ENCODE measurements around the gene JAG2.

JAG2 gene

DNA sequence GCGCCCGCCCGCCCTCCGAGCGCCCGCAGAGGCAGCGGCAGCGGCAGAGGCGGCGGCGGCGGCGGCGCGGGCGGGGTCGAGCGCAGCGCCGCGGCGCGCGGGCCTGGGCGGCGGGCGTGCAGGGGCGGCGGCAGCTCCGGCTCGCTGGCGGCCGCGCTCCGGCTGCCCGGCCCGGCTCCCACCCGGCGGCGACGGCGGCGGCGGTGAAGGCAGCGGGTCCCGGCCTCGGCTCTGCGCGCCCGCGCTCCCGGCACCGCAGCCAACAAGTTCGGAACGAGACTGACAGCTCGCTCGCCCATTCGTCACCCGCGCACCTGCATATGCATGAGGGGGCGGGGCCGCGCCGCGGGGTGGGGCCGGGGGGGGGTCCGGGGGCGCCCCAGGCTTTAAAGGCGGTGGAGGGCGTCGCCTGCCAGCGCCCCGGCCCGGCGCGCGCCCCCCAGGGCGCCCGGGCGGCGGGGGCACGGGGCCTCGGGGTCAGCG lies at the start of gene JAG2:
Gene JAG2 (minus strand): TSS at position 281 of the 483 bp plus-strand sequence. CDS start 356 bp downstream, outside the sequence.
- no peak for FAIRE-seq

DNA sequence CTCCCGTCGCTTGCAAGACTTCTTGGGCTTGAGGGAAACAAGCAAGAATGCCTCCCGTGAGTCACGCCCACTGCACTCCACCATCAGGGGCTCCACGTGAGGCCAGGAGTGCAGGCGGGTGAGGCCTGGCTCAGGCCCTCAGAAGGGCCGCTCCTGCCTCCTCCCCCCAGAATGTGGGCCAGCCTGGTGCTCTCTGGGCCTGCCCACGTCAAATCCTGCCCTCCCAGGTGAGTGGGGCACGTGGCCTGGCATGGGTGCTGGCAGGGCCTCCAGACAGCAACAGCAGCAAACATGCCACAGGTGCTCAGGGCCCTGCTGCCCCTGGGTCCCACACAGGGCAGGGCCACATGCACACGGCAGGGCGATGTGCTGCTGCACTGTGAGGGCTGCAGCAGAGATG lies 49.2 kb upstream of the JAG2 start:
- FAIRE-seq = no peak

DNA sequence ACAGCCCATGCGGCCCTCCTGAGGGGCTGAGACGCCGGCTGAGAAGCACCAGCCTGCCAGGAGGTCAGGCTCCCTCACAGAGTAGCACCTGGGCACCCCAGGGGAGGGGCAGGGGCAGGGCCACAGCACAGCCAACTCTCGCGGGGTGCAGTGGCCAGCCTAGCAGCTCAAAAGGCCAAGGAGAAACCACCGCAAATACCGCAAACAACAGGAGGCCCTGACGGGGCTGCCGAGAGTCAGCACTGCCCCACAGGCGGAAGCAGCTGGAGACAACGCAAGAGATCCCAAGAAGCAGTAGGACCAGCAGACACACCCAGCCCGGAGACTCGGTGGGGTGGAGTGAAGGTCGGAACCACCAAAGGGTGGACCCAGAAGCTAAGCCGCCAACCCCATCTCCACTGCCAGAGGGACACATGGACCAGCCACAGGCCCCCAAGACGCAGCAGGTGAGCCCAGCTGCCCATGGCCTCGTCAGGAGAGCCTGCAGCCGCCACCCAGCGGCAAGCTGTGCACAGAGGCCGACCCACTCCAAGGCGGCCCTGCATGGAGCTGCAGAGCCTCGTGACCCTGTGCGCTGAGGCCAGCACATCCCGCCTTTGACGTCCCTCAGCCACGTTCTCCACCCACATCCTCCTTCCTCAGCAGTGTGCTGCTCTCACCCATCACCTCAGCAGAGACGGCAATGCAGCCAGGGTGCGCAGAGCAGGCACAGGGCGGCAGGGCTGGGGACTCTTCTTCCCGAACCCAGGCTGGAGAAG lies 48.1 kb upstream of the JAG2 start:
- FAIRE-seq = no peak

DNA sequence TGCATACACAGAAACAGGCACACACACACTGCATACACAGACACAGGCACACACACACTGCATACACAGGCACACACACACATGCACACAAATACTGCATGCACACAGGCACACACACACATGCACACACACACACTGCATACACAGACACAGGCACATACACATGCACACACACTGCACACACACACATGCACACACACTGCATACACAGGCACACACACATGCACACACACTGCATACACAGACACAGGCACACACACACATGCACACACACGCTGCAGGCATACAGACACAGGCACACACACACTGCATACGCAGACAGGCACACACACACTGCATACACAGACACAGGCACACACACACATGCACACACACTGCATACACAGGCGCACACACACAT lies 47.0 kb upstream of the JAG2 start:
- FAIRE-seq = no peak

DNA sequence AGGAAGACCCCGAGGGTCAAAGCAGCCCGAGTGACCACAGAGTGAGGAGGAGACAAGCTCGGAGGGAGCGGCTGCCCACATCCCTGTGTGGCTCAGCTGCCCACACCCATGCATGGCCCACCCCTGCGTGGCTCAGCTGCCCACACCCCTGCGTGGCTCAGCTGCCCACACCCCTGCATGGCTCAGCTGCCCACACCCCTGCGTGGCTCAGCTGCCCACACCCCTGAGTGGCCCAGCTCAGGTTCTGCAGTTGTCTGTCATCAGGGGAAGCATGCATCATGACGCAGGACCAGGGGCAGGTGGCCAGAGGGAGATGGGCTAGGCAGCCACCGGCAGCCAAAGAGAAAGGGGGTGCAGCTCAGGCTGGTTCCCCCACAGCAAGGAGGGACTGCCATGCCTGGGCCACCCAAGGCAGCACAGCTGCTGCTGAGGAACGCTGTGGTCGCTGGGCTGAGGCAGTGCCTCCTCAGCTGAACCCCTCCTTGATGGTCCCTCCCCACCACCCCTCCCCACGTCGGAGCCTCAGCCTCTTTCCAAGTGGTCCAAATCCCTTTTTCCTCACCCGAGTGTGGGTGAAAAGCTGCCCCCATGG lies 45.8 kb upstream of the JAG2 start:
- no peak for FAIRE-seq

DNA sequence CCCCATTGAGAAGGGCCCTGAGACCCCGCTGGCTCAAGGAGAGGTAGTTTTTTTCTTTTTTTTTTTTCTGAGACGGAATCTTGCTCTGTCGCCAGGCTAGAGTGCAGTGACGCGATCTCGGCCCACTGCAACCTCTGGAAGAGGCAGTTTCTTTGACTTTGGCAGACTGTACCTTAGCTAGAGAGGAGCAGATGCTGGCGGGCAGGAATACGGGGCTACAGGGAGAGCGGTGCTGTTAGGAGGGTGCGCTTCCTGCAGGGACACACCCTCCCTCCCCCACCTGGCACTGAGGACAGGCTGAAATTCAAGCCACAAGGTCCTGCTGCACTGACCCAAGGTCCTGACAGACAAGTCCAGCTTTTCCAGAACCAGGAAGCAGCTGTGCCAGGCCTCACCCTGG lies 44.8 kb upstream of the JAG2 start:
- no peak for FAIRE-seq

DNA sequence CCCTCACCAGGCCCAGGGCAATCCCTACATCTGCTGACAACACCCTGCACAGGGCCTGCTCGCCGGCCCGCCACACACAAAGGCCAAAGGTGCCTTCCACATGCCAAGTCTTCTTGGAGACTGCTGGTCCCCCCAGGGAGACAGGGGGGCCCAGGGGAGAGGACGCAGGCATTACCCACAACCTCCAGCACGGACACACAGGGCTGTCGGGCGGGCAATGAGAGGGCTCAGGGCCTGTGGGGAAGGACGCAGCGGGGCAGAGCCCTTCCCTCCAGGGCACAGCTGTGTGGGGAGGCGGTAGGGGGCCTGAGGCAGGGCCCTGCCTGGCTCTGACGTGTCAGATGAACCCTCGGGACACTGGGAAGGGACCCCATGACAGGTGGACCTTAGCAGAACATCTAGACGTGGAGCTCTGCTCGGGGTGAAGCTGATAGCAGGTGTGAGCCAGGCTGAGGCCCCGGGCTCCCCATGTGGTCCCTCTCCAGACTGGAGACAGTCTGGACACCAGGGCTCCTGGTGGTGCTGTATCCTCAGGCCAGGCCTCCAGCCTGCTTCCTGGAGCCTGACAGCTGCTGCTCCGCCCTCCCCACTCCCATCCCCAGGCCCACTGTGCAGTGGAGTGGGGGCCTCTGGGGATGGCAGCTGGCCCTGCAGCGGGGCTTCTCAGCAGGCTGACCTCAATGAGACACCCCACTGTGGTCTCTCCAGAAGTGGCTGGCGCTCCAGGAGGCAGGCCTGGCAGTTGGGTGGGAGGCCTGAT lies 44.1 kb upstream of the JAG2 start:
- FAIRE-seq = no peak

DNA sequence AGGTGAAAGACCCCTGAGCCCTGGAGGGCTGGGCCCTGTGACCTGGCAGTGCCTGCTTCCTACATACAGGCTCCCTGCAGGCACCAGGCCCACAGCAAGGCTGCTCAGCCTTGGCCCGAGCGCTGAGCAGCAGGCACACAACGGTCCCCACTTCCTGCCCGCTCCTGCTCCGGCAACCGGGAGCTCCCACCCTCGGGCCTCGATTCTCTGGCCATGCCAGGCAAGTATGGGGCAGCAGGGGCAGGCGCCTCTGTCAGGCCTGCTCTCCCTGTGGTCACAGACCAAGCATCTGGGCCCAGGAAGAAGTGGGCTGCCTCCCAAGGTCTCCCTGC lies 43.1 kb upstream of the JAG2 start:
- FAIRE-seq = no peak

DNA sequence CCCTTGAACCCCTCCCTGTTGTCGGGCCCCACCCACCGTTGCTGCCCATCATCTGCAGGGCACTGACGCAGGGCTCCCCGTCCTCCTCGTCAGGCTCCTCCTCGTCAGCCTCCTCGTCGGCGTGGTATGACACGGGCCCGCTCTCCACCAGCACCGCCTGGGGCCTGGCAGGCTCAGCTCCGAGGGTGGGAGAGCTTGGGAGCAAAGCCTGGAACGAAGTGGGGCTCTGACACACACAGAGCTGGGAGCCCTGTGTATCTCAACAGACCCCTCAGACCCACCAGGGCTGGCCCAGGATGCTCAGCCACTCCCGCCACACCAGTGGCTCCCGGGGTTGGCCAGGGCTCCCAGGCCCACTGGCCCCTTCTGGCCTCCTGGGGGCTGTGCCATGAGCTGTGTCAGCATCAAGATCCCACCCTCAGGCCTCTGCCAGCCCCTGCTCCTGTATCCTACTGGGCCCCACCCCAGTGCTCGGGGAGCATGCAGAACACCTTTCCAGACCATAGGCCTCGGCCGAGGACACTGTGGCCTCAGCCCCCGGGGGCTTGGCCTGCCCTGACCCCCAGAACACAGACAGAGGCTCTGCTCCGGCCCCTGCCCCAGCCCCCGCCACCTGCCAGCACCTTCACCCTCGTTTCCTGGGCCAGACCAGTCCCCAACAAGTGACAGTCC lies 42.6 kb upstream of the JAG2 start:
- FAIRE-seq = no peak

DNA sequence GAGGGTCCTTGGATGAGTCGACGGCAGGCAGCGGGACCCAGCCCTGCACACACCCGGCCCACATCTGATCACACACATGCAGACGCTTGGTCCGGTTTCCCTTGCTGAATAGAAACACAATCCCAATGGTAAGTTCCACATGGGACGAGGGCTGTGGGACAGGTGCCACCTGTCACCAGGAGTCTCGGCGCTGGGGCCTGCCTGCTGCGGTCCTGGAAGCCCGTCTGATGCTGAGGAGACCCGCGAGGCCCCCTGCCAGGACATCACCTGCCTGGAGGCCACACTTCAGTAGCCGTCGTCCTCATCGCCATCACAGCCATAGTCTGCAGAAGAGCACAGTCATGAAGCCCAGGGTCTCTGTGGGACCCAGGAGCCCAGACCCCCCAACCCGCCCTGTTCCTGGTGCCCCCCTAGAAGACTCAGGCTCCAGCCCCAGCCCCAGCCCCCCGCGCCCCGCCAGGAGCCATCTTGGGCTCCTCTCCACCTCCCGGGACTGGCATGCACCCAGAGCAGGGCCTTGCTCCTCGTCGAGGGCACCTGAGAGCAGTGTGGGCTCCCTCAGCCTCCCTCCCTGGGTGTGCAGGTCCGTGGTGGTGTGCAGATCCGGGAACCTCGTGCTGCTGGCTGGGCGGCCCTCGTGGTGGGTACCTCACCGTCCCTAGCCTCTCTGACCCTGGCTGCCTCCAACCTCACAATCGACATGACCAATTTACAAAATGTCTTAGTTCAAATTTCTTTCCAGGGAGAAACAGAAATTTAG lies 41.9 kb upstream of the JAG2 start:
- FAIRE-seq = no peak

DNA sequence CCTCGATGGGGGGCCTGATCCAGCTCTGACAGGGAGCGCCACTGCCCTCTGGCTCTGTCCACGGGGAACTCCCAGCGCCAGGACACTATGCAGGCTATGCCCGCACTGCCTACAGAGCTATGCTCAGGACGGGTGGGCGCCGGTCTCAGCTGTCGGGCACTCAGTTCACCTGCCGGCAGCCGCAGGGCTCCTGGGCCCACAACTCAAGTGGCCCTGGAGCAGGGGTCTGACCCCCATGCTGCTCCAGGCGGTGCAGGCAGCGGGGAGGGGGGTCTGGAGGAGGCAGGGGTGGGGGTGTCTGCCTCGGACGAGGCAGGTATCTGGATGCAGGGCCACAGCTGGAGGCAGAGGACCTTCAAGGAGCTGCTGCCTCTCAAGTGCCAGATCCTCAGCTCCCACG lies 41.1 kb upstream of the JAG2 start:
- FAIRE-seq = no peak

DNA sequence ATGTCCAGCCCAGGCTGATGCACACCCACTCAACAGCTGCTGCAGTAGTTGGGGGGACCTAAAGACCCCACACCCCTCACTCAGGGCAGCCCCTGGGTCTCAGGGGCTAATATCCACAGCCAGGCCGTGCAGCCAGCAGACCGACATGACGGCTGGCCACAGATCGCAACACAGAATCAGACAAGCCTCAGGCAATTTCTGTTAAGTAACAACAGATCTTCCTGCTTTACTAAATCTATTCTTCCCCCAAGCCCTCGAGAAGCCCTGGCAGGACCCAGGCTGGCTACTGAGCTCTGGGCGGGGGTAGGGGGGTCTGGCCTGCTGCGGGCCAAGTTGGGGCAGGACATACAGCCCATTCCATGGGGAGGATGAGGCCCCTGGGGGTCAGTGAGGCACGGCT lies 40.5 kb upstream of the JAG2 start:
- FAIRE-seq = no peak

DNA sequence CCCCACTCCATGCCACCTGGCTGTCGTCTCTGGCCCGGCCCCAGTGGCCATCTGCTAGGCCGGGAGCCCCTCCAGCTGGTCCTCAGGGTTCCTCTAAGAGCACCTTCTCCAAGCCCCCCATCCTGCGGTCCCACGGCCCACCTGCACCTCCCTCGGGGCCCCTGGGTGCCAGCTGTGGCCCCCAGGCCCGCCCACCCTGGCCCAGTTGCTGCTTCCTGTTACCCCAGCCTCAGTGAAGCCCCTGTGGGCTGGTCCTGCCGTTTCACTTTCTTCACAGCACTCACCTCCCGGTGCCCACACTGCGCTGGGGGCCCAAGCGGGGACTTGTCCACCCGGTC lies 40.1 kb upstream of the JAG2 start:
- FAIRE-seq = no peak

DNA sequence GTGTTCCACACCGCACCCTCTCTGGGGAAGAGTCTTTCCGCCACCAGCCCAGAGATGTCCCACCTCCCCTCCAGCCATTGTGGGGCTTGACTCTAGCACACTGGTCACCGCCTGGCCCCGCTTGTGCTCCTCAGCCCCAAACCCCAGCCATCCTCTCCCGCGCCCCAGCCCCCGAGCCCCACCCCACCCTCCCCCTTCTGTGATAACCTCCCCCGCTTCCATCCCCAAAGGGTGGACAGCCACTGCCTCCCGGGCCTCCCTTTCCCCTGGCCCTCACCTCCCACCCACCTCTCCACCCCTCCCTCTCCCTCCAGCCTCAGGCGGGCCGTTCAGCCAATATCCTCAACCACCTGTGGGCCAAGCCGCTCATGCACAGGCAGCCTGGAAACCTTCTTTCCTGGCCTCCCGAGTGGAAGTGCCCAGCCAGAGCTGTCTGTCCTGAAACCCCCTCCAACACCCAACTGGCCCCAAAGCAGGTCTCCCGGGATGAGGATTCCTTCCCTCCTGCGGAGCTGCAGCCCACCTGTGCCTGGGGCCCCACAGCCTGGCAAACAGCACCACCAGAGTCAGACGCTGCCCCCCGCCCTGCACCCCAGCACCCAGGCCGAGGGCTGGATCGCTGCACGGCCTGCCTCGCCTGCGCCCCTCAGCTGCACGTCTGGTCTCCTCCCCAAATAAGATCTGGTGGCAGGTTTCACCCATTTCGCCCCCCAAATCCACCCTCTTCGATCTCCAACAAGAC lies 39.6 kb upstream of the JAG2 start:
- no peak for FAIRE-seq

DNA sequence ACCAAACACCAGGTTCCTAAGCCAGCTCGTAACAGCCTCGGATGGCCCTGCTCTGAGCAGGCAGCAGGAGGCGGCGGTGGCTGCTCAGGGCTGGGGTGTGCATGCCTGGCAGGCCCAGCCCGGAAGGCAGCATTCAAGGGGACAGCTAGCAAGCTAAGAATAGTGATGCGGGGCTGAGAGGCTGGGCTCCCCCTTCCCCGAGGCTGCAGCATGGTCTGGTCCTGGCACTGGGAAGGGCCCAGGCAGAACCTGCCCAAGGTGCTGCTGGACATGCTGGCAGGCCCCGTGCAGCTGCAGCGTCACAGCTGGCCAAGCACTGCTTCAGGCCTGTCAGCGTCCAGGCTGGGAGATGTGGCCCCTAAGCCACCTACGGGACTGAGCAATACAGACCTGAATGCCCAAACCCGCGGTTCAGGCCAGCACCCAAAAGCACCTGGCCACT lies 38.9 kb upstream of the JAG2 start:
- no peak for FAIRE-seq

DNA sequence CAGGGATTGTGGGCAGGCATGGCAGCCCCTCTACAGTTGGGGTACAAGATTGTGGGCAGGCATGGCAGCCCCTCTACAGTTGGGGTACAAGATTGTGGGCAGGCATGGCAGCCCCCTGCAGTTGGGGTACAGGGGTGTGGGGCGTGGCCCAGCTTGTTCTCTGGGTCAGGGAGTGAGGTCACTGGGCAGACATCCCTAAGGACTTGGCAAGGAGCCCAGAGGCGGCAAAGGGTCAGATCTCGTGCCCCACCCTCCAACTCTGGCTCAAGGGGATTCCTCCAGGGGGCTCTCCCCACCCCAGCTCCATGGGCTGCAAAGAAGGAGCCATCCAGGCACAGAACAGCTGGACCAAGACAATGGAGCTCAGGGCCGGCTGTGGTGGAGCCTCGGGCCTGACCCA lies 38.3 kb upstream of the JAG2 start:
- no peak for FAIRE-seq

DNA sequence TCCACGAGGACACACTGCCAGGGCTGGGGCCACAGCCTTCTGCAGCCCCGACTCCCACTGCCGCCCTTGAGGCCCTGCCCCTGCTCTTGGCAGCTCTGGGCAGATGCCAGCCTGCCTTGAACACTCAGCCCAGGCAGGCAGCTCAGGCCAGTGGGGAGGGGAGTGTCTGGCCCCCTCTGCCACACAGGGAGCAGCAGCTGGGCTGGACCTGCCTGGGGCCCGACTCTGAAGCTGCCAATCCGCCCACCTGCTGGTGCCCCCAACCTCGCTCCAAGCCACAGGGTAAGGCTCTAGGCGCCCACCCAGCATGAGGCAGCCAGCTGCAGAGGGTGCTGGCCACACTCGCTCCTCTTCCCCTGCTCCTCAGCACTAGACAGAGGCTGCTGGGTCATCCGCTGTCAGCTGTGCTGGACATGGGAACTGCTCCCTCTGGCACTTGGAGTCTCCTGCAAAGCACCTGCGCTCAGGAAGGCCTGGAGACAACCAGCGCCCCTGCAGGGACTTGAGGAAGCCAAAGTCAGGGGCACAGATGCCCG lies 37.2 kb upstream of the JAG2 start:
- FAIRE-seq = no peak

DNA sequence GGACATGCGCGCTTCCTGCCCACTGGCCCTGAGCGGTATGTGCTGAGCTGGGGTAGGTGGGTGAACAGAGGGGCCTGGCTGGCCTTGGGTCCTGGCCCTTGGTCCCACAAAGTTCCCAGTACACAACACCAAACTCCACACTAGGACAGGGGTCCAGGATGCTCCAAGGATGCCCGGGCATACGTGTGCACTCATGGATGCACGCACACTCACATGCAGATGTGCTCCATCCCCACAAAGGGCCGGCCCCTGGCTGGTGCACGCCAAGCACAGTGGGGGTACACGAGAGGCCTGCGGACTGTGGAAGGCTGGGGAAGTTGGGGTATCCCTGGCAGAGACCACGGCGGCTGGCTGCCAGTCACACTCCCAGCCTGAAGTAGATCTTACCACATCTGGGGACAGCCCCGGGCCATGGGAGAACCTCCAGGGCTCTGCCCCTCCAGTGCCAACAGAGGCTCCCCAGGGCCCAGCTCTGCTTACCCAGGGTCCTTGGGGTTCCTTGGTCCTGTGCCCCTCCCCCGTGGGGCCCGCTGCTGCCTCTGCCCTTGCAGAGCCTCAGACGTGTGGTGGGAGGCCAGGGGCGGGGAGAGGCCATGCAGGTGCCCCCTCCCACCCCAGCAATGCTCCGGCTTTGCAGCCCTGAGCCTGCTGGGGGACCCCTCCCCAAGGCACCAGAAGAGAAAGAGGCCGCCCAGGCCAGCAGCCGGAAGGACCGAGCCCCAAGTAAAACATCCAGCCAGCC lies 36.5 kb upstream of the JAG2 start:
- no peak for FAIRE-seq

DNA sequence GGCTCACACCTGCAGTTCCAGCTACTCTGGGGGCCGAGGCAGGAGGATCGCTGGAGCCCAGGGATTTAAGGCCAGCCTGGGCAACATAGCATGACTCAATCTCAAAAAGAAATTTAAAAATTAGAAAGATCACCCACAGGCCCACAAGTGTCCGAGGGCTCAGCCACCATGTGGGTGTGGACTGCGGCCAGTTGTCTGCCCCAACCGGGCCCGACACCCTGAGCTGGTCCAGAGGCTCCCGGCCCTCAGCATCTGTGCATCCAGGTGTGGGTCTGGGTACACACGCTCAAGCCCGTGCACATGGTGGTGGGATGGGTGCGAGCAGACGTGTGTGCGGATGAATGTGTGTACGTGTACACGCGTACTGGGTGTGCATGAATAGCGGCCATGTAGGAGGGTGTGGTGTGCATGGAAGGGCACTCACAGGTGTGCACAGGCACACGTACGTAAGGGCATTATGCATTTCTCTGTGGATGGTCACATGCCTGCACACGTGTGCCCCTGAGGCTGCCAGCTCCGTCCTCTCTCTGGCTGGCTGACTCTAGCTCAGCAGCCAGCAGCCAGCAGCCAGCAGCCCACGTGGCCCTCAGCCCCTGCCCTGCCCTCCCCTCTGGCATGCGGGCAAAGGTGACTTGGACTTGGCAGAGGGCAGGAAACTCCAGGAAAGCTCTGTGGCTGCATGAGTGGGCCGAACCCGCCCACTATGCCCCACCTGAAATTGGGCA lies 35.8 kb upstream of the JAG2 start:
- no peak for FAIRE-seq

DNA sequence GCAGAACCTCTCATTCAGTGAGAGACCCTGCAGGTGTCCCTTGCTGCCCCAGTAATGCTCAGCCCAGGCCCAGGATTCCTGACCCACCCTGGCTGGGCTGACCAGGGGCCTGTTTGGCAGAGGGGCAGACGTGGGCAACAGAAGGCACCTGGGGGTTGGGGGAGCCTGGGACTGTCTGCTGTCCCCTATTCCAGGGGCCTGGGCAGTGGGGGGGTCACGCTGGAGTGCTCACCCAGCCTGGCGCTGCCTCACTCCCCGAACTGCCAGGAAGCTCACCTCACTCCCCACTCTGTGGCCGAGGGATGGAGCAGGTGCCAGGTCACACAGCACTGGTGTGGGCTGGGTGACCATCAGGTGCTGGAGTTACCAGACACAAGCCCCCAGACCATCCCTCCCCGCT lies 35.1 kb upstream of the JAG2 start:
- no peak for FAIRE-seq

Measured in islet of Langerhans (tissue), 1 donor.